Measurements from ENCODE around the gene SEPTIN11.
A peak's percentile ranks its signal among the peaks of the same experiment; 100 is the strongest.

Gene SEPTIN11

GRCh38 chr4:76981644-76982043 is 32.1 kb downstream of the SEPTIN11 start:
- no peak for DNase-seq

DNA sequence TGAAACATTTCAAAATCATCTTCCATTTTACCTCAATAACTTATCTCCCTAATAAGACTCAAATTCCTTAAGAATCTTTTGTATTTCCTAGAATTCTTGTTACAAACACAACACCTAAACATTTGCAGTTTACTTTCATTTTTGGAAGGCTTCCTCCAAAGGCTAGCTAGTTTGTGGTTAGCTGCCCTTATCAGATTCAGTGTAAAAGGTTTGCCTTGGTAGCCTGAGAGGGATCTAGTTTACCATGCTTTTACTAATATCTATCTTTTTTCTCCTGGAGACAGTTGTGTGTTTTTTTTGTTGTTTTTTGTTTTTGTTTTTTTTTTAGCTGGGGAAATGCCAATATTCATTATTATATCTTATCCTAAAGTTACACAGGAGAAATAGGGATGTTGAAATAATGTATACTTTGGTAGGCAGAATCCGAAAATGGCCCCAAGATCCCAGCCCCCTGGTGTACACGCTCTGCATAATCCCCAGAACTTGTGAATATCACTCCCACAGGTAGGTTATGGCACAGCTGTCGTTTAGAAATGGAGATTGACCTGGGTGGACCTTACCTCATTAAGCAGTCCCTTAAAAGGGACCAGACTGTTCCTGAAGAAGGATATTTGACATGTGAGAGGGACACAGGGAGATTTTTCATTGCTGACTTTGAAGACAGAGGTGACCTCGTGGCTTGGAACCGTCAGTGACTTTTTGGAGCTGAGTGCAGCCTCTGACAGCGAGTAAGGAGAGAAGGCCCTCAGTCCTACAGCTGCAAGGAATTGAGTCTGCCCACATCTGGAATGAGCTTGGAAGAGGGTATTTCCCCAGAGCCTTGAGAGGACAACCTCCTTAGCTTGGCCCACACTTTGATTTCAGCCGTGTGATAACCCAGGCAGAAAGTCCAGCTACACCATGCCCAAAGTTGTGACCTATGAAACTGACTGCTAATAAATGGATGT is 33.4 kb downstream of the SEPTIN11 start:
- no peak for DNase-seq

DNA sequence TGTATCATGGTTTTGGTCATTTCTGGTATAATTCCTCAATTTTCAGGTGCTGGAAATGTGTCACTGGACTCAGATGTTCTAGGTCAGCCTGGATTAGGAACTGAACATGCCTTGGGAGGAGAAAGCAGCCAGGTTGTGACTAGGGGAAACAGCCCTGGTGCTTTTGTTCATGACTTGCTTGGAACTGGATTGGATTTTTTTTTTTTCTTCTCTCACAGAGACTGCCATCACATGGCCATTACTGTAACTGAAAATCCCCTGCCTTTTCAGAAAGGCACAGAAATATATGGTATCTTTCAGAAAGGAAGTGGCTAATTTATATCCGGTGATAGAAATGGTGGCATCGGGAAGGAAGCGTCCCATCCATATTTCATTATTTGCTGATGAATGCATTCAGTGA is 34.6 kb downstream of the SEPTIN11 start:
- no peak for DNase-seq

GRCh38 chr4:76984788-76985211 is 35.2 kb downstream of the SEPTIN11 start:
- no peak for DNase-seq

DNA sequence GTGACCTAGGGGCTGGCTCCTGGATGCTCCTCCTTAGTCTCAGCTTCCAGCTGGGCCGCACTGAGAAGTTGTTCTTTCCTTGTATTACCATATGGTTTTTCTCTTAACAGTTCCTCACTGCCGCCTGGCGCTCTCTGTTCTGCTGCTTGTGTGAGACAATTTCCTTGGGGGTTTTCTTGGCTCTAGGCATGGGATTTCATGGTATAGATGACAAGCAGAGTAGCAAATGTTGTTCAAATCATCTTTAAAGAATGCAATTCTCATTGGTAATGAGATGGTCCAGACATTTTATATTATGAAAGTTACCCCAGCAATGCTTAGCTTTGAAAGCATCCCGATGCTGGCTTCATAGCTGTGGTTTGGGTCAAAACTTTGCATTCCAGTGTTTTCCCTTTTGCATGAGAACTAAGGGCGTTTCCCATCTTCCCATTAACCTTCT is 37.6 kb downstream of the SEPTIN11 start:
- DNase-seq, result no peak

DNA sequence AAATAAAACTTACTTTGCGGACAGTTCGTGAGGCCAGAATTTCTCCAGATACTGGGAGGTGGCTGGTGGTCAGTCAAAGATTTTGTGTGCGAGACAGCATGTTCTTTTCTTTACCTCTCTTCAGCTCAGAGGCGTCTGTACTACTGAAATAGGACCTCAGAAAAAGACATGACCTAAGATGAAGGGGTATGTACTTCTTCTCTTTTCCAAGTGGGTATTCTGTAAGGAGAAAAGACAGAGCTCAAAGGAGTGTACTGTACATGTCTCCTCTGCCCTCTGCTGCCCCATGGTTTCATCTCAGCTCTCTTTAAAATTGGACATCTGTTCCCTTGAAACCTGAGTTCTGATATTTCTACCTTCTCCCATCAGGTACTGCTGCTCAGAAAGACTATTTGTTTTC is 38.1 kb downstream of the SEPTIN11 start:
- DNase-seq, result no peak

DNA sequence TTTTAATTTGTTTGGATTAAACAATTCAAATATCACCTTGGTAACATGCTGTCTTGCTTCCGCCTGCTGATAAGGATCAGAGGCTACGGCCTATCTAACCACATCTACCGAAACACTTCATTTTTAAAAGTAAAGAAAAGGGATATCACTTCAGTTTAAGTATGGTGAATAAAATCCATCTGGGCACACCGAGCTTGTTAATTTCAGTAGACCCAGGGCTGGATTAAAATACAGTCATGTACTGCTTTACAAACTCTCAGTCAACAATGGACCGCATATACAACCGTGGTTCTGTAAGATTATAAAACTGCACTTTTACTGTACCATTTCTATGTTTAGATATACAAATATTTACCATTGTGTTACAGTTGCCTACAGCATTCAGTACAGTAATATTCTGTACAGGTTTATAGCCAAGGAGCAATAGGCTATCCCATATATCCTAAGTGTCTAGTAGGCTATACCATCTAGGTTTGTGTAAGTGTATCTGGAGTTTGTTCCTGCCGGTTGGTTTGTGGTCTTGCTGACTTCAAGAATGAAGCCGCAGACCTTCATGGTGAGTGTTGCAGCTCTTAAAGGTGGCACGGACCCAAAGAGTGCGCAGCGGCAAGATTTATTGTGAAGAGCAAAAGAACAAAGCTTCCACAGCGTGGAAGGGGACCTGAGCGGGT is 40.0 kb downstream of the SEPTIN11 start:
- DNase-seq, result no peak

DNA sequence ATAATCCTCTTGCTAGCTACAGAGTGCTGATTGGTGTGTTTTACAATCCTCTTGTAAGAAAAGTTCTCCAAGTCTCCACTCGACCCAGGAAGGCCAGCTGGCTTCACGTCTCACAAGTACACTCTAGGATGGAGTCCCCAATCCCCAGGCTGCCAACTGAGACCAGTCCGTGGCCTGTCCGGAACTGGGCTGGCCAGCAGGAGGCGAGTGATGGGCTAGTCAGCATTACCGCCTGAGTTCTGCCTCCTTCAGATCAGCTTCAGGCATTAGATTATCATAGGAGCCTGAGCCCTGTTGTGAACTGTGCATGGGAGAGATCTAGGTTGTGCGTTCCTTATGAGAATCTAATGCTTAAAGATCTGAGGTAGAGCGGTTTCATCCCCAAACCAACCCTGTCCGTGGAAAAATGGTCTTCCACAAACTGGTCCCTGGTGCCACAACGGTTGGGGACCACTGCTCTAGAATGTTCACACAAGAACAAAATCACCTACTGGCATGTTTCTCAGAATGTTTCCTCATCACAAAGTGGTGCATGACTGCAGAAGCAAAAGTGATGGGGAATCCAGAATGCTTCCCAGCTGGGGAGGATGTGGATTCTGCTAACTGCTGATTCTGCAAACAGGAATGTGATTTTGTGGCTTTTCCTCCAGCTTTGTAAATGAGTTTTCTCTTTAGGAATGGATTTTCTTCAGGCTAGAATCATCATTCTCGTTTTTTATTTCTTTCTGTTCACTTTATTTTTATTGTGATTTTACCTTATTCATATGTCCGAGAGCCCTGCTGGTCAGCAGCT is 40.9 kb downstream of the SEPTIN11 start:
- DNase-seq, result no peak

GRCh38 chr4:76991161-76991660 is 41.7 kb downstream of the SEPTIN11 start:
- DNase-seq, result no peak

DNA sequence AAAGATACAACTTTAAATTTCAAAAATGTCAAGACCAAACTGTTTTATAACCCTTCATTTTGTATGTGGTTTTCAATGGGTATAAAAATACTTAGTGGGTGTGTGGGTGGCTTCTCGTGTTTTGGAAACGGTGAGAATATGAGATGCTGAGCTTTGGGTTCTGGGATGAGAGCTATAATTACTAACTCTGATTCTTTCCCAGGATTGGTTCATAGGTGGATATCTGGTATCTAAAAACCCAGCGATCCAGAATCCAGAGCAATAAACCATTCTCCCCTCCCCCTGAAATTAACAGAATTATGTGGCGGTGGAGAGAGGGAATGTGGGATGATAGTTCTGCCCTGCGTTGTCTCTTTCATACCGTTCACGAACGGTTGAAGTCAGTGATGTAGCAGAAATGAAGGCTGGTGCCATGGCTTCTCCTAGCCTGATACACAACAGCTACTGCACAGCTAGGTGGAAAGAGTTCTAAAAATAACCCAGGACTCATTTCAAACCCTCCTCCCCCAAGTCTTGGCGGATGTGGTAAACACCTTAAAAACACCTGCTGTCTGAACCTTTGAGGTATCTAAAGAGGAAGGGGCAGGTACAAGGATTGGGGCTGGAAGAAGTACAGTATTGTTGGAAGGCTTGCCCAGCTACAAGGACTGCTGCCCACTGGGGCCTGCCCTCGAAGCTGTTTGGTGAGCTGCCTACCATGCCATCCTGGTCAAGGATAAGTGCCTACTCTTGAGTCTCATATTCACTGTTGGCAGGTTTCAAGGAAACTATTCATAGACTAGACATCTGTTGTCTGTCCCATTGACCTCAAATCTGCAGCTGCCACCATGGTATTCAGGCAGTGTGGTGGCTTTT is 44.5 kb downstream of the SEPTIN11 start:
- DNase-seq, result peak; percentile 14 to 69

DNA sequence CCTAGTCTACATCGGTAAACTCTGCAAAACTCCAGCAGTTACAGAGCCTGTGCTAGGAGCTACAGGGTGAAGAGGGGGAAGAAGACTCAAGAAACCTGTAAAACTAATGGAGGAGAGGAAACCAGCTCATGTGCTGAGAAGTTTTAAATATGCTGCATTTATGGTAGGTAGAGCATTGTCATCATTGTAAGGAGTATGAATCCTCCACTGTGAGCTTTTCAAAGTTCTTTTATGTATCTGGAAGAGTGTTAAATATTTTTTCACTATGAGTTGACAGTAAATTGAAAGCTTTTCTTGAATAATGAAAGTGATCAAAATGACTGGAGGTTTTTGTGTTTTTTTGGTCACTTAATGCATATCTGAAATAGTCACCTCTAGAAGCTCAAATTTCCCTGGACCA is 46.2 kb downstream of the SEPTIN11 start:
- no peak for DNase-seq

- DNase-seq, result no peak
Observed at GRCh38 chr4:76996445-76996844, 46.9 kb downstream of the SEPTIN11 start.

- DNase-seq, result peak in 1 of 2 experiments; percentile 52
Observed at GRCh38 chr4:76997077-76997476, 47.5 kb downstream of the SEPTIN11 start.

DNA sequence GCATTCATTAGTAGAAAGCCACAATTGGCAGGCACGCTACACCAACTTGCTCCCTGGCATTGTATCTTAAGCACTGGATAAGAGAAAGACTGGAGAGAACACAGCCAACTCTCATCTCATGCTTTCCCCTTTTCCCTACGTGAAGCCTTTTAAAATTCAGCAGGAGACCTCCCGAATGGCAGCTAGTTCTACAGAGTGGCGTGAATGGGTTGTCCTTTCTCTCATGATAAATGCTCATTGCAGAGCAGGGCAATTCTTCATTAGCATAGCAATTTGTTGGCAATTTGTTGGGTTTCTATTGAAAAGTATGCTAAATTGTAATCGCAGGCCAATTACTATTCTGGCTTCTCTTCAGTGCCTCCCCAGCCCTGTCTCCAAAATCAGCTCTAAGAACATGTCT is 48.0 kb downstream of the SEPTIN11 start:
- DNase-seq, result peak; percentile 22 to 52

- no peak for DNase-seq
Observed at GRCh38 chr4:76998251-76998901, 48.8 kb downstream of the SEPTIN11 start.
